HepG2 (cell line): Measurements from ENCODE around the gene VGF. TPM values are rescaled to one million over a fixed set of nuclear protein-coding genes. Genes with fewer than 3 reads are reported as not detected.

Source experiments
- ATF7-NPFF ChIP-seq: sonication (generic); formaldehyde crosslinking; IDR thresholded peaks from 2 replicates; pipeline ENCODE4 v1.8.1; 2023; ENCODE audit warnings: mild to moderate bottlenecking, low read depth, missing genetic modification reagents, moderate library complexity
- BCL6 ChIP-seq: IDR thresholded peaks from 2 replicates; pipeline ENCODE4 v1.6.1; 2016; ENCODE audit warnings: missing genetic modification reagents, missing compliant biosample characterization
- FOXK1 ChIP-seq: sonication (generic); formaldehyde crosslinking; IDR thresholded peaks from 2 replicates; pipeline ENCODE4 v1.4.0; 2020; ENCODE audit warnings: low read depth, missing genetic modification reagents, borderline replicate concordance
- GATA4 ChIP-seq: sonication (generic); IDR thresholded peaks from 2 replicates; pipeline ENCODE4 v1.6.1; 2016; ENCODE audit warnings: antibody characterized with exemption, low read depth, borderline replicate concordance
- KDM6A ChIP-seq: IDR thresholded peaks from 2 replicates; pipeline ENCODE4 v1.6.1; 2016; ENCODE audit warnings: low read depth
- MED8 ChIP-seq: sonication (generic); formaldehyde crosslinking; IDR thresholded peaks from 2 replicates; pipeline ENCODE4 v1.8.1; 2023; ENCODE audit warnings: mild to moderate bottlenecking, missing genetic modification reagents; ENCODE audit not compliant: insufficient replicate concordance
- PCBP2 ChIP-seq: fragments of 200-400 bp; formaldehyde crosslinking; optimal IDR thresholded peaks from 2 replicates; pipeline ENCODE3; 2018; ENCODE audit warnings: low read length, low read depth; ENCODE audit not compliant: poor library complexity, severe bottlenecking
- PHF21A ChIP-seq: sonication (generic); formaldehyde crosslinking; IDR thresholded peaks from 2 replicates; pipeline ENCODE4 v1.5.0; 2020; ENCODE audit warnings: mild to moderate bottlenecking, missing genetic modification reagents
- PPARG ChIP-seq: conservative IDR thresholded peaks from 2 replicates; pipeline ENCODE4 v1.6.1; 2016; ENCODE audit warnings: missing biosample characterization, missing genetic modification reagents
- TBL1XR1 ChIP-seq: fragments of 150-350 bp; IDR thresholded peaks from 2 replicates; pipeline ENCODE4 v1.6.1; 2014; ENCODE audit warnings: borderline replicate concordance, low read length; ENCODE audit not compliant: partially characterized antibody
- TBP ChIP-seq: sonication (generic); formaldehyde crosslinking; IDR thresholded peaks from 2 replicates; pipeline ENCODE4 v1.5.0; 2020; ENCODE audit warnings: missing genetic modification reagents
- TCF7L2 ChIP-seq: IDR thresholded peaks from 2 replicates; pipeline ENCODE4 v1.6.1; 2011; ENCODE audit warnings: mild to moderate bottlenecking, low read depth, low read length, moderate library complexity
- ZNF232 ChIP-seq: sonication (generic); formaldehyde crosslinking; IDR thresholded peaks from 2 replicates; pipeline ENCODE4 v1.4.0; 2020; ENCODE audit warnings: missing genetic modification reagents, borderline replicate concordance
- ZNF484 ChIP-seq: sonication (generic); formaldehyde crosslinking; IDR thresholded peaks from 2 replicates; pipeline ENCODE4 v1.5.1; 2020; ENCODE audit warnings: mild to moderate bottlenecking, low read depth, missing genetic modification reagents, borderline replicate concordance
- ZNF761 ChIP-seq: sonication (generic); formaldehyde crosslinking; conservative IDR thresholded peaks from 2 replicates; pipeline ENCODE4 v1.4.0; 2020; ENCODE audit warnings: mild to moderate bottlenecking, missing genetic modification reagents
- ZNF883 ChIP-seq: sonication (generic); formaldehyde crosslinking; IDR thresholded peaks from 2 replicates; pipeline ENCODE4 v1.5.1; 2020; ENCODE audit warnings: mild to moderate bottlenecking, missing genetic modification reagents; ENCODE audit errors: not compliant biosample characterization
- polyA plus RNA-seq, 8 experiments: library from polyadenylated mRNA; depleted of rRNA in 3 of 8; stranded (reverse) in 7 of 8; unstranded in 1 of 8; fragments of >200 nt; fragmentation: Illumina TruSeq in 4 of 8; extraction: Trizol in 4 of 8; gene quantifications; 2 replicates each; pipeline versions ENCODE4 v1.2.1 to v1.2.3, GENCODE V29; 2011 to 2016; ENCODE audit warnings: low read depth in 4 of 8, missing spikeins in 1 of 8, mixed read lengths in 1 of 8; ENCODE audit not compliant: insufficient read depth in 1 of 8
- total RNA-seq, 5 experiments: library from RNA; depleted of rRNA; stranded (reverse); fragments of >200 nt; fragmentation: Illumina TruSeq; extraction: Trizol; gene quantifications; 2 replicates each; pipeline ENCODE4 v1.2.3, GENCODE V29; 2016; ENCODE audit warnings: low read depth in 1 of 5
- TF ChIP-seq, protein P1 (sequence below): sonication (generic); formaldehyde crosslinking; IDR thresholded peaks from 2 replicates; pipeline ENCODE4 v1.4.0; 2020; ENCODE audit warnings: mild to moderate bottlenecking, missing genetic modification reagents, borderline replicate concordance
- TF ChIP-seq, protein P2 (sequence below): sonication (generic); formaldehyde crosslinking; IDR thresholded peaks from 2 replicates; pipeline ENCODE4 v1.4.0; 2020; ENCODE audit warnings: missing genetic modification reagents; ENCODE audit errors: not compliant biosample characterization
- TF ChIP-seq, protein P3 (sequence below): sonication (generic); formaldehyde crosslinking; IDR thresholded peaks from 2 replicates; pipeline ENCODE4 v1.9.0; 2022; ENCODE audit warnings: low read depth, missing genetic modification reagents
- TF ChIP-seq, protein P4 (sequence below): sonication (generic); formaldehyde crosslinking; IDR thresholded peaks from 2 replicates; pipeline ENCODE4 v1.4.0; 2020; ENCODE audit warnings: low read depth, mild to moderate bottlenecking, missing genetic modification reagents

VGF gene
- total and polyA plus RNA-seq, 2 of the 13 experiments (the other 11 are each of a cell fraction or from before 2014, with no cell fraction given): 0.12 to 0.46 TPM

DNA sequence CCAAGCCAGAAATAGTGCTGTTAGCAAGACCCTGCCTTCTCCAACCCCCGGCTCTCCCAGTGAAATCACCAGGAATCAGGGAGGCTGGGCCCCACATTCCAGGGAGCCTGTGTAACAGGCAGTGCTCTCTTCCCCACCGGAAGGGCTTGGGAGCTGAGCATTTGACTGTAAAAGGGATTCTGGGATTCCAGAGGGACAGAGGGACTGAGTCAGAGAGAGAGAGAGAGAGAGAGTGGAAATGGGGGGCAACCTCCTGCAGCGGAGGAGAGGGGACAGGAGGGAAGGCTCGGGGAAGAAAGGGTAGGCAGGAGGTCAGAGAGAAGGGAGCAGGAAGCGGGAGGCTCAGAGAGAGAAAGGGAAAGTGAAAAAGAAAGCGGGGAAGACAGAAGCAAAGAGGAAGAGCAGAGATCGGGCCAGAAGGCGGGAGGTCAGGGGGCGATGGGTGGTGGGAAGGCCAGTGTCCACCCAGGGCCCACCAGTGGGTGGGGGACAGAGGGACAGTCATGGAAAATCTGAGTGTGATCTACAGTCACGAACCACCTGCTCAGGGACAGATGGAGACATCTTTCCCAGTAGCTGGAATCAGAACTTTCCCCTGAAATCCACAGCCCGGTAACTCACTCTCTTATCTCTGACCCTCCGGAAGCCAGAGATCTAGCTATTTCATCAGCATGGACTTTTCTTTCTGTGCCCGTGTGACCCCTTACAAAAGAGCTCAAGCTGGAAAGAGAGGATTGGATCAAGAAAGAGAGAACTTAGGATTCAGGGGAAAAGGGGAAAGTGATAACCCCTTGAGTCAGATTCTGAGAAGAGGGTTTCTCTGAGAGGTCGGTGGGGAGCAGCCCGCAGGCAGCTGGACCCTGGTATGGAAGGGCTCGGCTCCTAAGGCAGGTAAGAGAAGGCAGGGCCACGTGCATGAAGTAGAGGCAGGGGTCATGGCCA lies 43.1 kb downstream of the VGF start (continued):
- TF ChIP-seq ZNF232: no peak
- TF ChIP-seq, protein P1, sequence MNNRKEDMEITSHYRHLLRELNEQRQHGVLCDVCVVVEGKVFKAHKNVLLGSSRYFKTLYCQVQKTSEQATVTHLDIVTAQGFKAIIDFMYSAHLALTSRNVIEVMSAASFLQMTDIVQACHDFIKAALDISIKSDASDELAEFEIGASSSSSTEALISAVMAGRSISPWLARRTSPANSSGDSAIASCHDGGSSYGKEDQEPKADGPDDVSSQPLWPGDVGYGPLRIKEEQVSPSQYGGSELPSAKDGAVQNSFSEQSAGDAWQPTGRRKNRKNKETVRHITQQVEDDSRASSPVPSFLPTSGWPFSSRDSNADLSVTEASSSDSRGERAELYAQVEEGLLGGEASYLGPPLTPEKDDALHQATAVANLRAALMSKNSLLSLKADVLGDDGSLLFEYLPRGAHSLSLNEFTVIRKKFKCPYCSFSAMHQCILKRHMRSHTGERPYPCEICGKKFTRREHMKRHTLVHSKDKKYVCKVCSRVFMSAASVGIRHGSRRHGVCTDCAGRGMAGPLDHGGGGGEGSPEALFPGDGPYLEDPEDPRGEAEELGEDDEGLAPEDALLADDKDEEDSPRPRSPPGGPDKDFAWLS (CRISPR knock-in tag): no peak
- TF ChIP-seq TBP: no peak
- TF ChIP-seq PHF21A (CRISPR knock-in tag): peak; percentile 81
- TF ChIP-seq PCBP2: peak; percentile 64
- no peak for TF ChIP-seq ZNF484 (CRISPR knock-in tag)
- peak; percentile 66; the same call in 1 of the 2 replicates for TF ChIP-seq PPARG
- no peak for TF ChIP-seq TCF7L2
- TF ChIP-seq, protein P2, sequence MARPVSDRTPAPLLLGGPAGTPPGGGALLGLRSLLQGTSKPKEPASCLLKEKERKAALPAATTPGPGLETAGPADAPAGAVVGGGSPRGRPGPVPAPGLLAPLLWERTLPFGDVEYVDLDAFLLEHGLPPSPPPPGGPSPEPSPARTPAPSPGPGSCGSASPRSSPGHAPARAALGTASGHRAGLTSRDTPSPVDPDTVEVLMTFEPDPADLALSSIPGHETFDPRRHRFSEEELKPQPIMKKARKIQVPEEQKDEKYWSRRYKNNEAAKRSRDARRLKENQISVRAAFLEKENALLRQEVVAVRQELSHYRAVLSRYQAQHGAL (CRISPR knock-in tag): no peak
- TF ChIP-seq, protein P3, sequence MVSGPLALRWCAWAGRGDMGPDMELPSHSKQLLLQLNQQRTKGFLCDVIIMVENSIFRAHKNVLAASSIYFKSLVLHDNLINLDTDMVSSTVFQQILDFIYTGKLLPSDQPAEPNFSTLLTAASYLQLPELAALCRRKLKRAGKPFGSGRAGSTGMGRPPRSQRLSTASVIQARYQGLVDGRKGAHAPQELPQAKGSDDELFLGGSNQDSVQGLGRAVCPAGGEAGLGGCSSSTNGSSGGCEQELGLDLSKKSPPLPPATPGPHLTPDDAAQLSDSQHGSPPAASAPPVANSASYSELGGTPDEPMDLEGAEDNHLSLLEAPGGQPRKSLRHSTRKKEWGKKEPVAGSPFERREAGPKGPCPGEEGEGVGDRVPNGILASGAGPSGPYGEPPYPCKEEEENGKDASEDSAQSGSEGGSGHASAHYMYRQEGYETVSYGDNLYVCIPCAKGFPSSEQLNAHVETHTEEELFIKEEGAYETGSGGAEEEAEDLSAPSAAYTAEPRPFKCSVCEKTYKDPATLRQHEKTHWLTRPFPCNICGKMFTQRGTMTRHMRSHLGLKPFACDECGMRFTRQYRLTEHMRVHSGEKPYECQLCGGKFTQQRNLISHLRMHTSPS (CRISPR knock-in tag): no peak
- 0 out of 2 replicates have a peak, but pooled peaks have one; percentile 43 for TF ChIP-seq GATA4
- TF ChIP-seq BCL6 (CRISPR knock-in tag): peak; percentile 95
- TF ChIP-seq ATF7-NPFF: no peak
- TF ChIP-seq ZNF761 (CRISPR knock-in tag): 0 out of 2 replicates have a peak, but pooled peaks have one; percentile 36
- peak; percentile 39 for TF ChIP-seq TBL1XR1
- no peak for TF ChIP-seq ZNF883 (CRISPR knock-in tag)
- TF ChIP-seq MED8 (CRISPR knock-in tag): peak; percentile 65
- TF ChIP-seq, protein P4, sequence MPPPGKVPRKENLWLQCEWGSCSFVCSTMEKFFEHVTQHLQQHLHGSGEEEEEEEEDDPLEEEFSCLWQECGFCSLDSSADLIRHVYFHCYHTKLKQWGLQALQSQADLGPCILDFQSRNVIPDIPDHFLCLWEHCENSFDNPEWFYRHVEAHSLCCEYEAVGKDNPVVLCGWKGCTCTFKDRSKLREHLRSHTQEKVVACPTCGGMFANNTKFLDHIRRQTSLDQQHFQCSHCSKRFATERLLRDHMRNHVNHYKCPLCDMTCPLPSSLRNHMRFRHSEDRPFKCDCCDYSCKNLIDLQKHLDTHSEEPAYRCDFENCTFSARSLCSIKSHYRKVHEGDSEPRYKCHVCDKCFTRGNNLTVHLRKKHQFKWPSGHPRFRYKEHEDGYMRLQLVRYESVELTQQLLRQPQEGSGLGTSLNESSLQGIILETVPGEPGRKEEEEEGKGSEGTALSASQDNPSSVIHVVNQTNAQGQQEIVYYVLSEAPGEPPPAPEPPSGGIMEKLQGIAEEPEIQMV (CRISPR knock-in tag): 0 out of 2 replicates have a peak, but pooled peaks have one; percentile 41
- no peak for TF ChIP-seq FOXK1 (CRISPR knock-in tag)
- TF ChIP-seq KDM6A (CRISPR knock-in tag): peak; percentile 74
